ENCODE results near the gene NLN.
A peak's percentile ranks its signal among the peaks of the same experiment; 100 is the strongest.

NLN gene

DNA sequence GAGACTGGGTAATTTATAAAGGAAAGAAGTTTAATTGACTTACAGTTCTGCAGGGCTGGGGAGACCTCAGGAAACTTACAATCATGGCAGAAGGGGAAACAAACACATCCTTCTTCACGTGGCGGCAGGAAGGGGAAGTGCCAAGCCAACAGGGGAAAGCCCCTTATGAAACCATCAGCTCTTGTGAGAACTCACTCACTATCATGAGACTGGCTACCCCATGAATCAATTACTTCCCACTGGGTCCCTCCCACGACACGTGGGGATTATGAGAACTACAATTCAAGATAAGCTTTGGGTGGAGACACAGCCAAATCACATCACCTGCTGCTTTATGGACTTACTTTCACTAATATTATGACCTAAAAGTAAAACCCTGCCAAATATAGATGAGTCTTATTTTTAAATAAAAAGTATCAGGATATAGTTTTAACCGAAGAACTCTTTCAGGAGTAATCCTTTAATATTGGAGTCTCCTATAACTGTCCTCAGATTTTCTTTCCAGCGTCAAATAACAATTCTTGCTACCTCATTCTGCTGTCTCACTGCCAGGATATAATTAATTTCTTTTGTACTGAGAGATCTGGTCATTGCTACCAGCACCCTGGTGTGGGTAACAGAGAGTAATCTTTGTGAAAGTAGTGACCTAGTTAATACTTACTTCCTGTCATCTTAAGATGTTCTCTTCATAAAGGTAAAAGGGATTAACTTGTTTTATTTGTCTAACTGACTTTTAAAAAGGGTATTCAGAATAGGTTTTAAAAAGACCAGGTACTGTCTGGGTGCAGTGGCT lies 68.6 kb downstream of the NLN start:
- Histone ChIP-seq H3K4me3 (replicated peaks; ENCODE audit: insufficient read depth, low read length) (no peak overlapping the region), H3K27ac (replicated peaks) (0 out of 2 replicates have a peak overlapping the region, but pooled peaks have one; percentile 11), H3K27me3 (ENCODE audit: insufficient read depth, poor library complexity, severe bottlenecking) (no peaks in the 10 kb centered on the region)
- TF ChIP-seq, protein P1, sequence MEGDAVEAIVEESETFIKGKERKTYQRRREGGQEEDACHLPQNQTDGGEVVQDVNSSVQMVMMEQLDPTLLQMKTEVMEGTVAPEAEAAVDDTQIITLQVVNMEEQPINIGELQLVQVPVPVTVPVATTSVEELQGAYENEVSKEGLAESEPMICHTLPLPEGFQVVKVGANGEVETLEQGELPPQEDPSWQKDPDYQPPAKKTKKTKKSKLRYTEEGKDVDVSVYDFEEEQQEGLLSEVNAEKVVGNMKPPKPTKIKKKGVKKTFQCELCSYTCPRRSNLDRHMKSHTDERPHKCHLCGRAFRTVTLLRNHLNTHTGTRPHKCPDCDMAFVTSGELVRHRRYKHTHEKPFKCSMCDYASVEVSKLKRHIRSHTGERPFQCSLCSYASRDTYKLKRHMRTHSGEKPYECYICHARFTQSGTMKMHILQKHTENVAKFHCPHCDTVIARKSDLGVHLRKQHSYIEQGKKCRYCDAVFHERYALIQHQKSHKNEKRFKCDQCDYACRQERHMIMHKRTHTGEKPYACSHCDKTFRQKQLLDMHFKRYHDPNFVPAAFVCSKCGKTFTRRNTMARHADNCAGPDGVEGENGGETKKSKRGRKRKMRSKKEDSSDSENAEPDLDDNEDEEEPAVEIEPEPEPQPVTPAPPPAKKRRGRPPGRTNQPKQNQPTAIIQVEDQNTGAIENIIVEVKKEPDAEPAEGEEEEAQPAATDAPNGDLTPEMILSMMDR (IDR thresholded peaks at IDR 0.05; ENCODE audit: insufficient read depth, low read length) = no peak
- TF ChIP-seq GABPA (IDR thresholded peaks at IDR 0.05; ENCODE audit: low read depth) (no peak), SPI1 (IDR thresholded peaks at IDR 0.05; ENCODE audit: borderline replicate concordance, low read depth) (peak; percentile 74; the same call in 1 of the 2 replicates), POLR2AphosphoS5 (IDR thresholded peaks at IDR 0.05; ENCODE audit: low read depth) (no peak)
- TF ChIP-seq, protein P2, sequence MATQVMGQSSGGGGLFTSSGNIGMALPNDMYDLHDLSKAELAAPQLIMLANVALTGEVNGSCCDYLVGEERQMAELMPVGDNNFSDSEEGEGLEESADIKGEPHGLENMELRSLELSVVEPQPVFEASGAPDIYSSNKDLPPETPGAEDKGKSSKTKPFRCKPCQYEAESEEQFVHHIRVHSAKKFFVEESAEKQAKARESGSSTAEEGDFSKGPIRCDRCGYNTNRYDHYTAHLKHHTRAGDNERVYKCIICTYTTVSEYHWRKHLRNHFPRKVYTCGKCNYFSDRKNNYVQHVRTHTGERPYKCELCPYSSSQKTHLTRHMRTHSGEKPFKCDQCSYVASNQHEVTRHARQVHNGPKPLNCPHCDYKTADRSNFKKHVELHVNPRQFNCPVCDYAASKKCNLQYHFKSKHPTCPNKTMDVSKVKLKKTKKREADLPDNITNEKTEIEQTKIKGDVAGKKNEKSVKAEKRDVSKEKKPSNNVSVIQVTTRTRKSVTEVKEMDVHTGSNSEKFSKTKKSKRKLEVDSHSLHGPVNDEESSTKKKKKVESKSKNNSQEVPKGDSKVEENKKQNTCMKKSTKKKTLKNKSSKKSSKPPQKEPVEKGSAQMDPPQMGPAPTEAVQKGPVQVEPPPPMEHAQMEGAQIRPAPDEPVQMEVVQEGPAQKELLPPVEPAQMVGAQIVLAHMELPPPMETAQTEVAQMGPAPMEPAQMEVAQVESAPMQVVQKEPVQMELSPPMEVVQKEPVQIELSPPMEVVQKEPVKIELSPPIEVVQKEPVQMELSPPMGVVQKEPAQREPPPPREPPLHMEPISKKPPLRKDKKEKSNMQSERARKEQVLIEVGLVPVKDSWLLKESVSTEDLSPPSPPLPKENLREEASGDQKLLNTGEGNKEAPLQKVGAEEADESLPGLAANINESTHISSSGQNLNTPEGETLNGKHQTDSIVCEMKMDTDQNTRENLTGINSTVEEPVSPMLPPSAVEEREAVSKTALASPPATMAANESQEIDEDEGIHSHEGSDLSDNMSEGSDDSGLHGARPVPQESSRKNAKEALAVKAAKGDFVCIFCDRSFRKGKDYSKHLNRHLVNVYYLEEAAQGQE (IDR thresholded peaks at IDR 0.05; ENCODE audit: insufficient replicate concordance, low read depth) = no peak
- peak; percentile 32 to 72 for DNase-seq (ENCODE audit: low read depth in 1 of 2, low spot score in 1 of 2)

DNA sequence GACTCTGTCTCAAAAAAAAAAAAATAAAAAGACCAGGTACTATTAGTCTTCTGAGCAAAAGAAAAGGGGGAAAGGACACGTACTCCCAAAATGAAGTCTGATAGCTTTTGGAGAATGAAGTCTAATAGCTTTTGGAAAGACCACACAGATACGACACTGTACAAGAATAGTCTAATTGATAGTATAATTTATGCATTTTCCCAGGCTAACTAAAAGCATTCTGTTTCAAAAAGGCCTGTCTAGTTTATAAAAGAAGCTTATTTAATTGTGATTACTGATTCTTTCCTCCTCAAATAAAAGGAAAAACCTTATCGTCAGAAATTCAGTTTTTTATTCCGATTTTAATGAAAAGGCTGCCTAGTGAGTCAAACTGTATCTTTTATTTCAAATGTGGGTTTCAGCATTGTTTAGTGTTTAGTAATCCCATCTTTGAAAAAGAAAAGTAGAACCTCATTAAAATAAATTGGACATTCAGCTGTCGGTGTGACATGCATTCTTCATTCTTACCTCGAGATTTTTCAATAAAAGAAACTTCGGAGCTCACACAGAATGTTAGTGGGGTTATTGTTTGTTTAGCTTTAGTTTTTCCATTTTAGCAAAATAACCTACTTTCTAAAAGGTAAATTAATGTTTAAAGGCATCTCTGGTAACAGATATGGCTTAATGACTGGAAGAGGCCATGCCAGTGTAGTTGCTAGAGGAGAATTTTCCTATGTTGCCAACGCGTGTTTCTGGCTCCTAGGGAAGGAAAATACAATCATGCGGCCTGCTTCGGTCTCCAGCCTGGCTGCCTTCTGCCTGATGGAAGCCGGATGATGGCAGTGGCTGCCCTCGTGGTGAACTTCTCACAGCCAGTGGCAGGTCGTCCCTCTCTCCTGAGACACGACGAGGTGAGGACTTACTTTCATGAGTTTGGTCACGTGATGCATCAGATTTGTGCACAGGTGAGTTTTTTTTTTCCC lies 70.0 kb downstream of the NLN start:
- no peaks in the 10 kb centered on the region for H3K27me3 ChIP-seq (ENCODE audit: insufficient read depth, poor library complexity, severe bottlenecking)
- DNase-seq (ENCODE audit: low read depth in 1 of 2, low spot score in 1 of 2) = no peak
- no peak overlapping the region for H3K4me3 ChIP-seq (replicated peaks; ENCODE audit: insufficient read depth, low read length)
- no peak overlapping the region for H3K27ac ChIP-seq (replicated peaks)
- no peak for TF ChIP-seq SPI1 (IDR thresholded peaks at IDR 0.05; ENCODE audit: borderline replicate concordance, low read depth)
- TF ChIP-seq, protein P2 (IDR thresholded peaks at IDR 0.05; ENCODE audit: insufficient replicate concordance, low read depth) = no peak
- TF ChIP-seq, protein P1 (IDR thresholded peaks at IDR 0.05; ENCODE audit: insufficient read depth, low read length) = no peak
- TF ChIP-seq GABPA (IDR thresholded peaks at IDR 0.05; ENCODE audit: low read depth) = no peak
- TF ChIP-seq POLR2AphosphoS5 (IDR thresholded peaks at IDR 0.05; ENCODE audit: low read depth) = no peak

DNA sequence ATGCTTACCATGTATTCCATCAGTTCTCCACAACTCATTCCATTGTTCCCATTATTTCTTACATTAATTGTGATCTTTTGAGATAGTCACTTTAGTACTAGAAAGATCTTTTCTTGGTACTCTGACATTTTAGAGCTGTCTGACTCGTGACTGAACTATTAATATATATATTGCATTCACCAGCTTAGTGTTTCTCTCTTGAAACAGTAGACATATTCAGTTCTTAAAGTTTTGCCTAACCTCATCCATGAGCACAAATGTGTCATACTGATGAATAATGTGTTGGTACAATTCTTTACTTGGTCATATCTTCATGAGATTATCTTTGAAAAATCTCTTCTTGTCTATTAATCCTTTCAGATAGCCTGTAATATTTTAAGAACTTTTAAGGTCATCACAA lies 74.3 kb downstream of the NLN start:
- TF ChIP-seq, protein P2 (IDR thresholded peaks at IDR 0.05; ENCODE audit: insufficient replicate concordance, low read depth) = no peak
- no peak overlapping the region for H3K27ac ChIP-seq (replicated peaks)
- DNase-seq (ENCODE audit: low read depth in 1 of 2, low spot score in 1 of 2) = no peak
- H3K4me3 ChIP-seq (replicated peaks; ENCODE audit: insufficient read depth, low read length) = no peak overlapping the region
- no peaks in the 10 kb centered on the region for H3K27me3 ChIP-seq (ENCODE audit: insufficient read depth, poor library complexity, severe bottlenecking)

Measured in HL-60 (cell line).